ENCODE data around the gene SEMA3C.

- TF ChIP-seq YY1 (IDR thresholded peaks at IDR 0.05; ENCODE audit: low read depth) (no peak), TEAD4 (IDR thresholded peaks at IDR 0.05) (no peak), MAX (IDR thresholded peaks at IDR 0.05) (no peak), REST (IDR thresholded peaks at IDR 0.05; ENCODE audit: low read depth) (no peak), EGR1 (IDR thresholded peaks at IDR 0.05) (no peak), TCF12 (IDR thresholded peaks at IDR 0.05; ENCODE audit: low read depth) (no peak), RAD21 (IDR thresholded peaks at IDR 0.05; ENCODE audit: low read depth) (no peak), EP300 (IDR thresholded peaks at IDR 0.05; ENCODE audit: borderline replicate concordance) (no peak), TAF1 (IDR thresholded peaks at IDR 0.05; ENCODE audit: low read depth) (no peak), ZBTB7A (IDR thresholded peaks at IDR 0.05; ENCODE audit: low read depth) (no peak), USF1 (IDR thresholded peaks at IDR 0.05) (no peak), CEBPB (IDR thresholded peaks at IDR 0.05) (no peak), CREB1 (IDR thresholded peaks at IDR 0.05; ENCODE audit: low read depth) (no peak), NFIC (IDR thresholded peaks at IDR 0.05) (no peak)
These were observed 15.5 kb upstream of the SEMA3C start for GRCh38 chr7:80934321-80934720.

Data from Ishikawa (cell line).